Kidney (tissue), 14 donors: ENCODE measurements around the gene VWF. TPM values are rescaled to one million over a fixed set of nuclear protein-coding genes. Genes with fewer than 3 reads are reported as not detected.
"Not testable (repeated sequence)": the region's sequence is repeated elsewhere in the genome, so short reads cannot be mapped to it uniquely, and the experiment has no call there.

Experiments used
- DNase-seq, 5 donors: peaks; one replicate each; pipeline ENCODE4 v3.0.0-alpha.2; 2013 to 2020
- FAIRE-seq: peaks from 2 replicates; lab custom pipeline; 2012; peaks lifted over from hg19 to GRCh38; lab: Jason Lieb, UNC
- H3K27ac ChIP-seq, 2 donors: one replicate each; pipeline ENCODE4 v1.7.0; 2013; ENCODE audit warnings: low read depth in 2 of 2, low read length in 2 of 2, inconsistent platforms in 1 of 2
- H3K27me3 ChIP-seq: one replicate; pipeline ENCODE4 v1.7.1; 2013; ENCODE audit warnings: low read length, inconsistent platforms; ENCODE audit not compliant: control insufficient read depth, insufficient read depth
- H3K36me3 ChIP-seq, 3 donors: one replicate each; pipeline versions ENCODE4 v1.7.0 to v1.7.1; 2013; ENCODE audit warnings: low read length in 3 of 3, control low read depth in 1 of 3, inconsistent platforms in 1 of 3; ENCODE audit not compliant: insufficient read depth in 3 of 3, control insufficient read depth in 2 of 3
- H3K4me1 ChIP-seq, 3 donors: one replicate each; pipeline versions ENCODE4 v1.7.0 to v1.7.1; 2013; ENCODE audit warnings: low read length in 3 of 3, inconsistent platforms in 1 of 3, low read depth in 1 of 3; ENCODE audit not compliant: control insufficient read depth in 2 of 3, insufficient read depth in 2 of 3
- H3K4me3 ChIP-seq, 3 donors: one replicate each; pipeline versions ENCODE4 v1.7.0 to v1.8.1; 2013; ENCODE audit warnings: low read length in 3 of 3, control low read depth in 1 of 3, inconsistent platforms in 1 of 3
- H3K9ac ChIP-seq, 3 donors: one replicate each; pipeline versions ENCODE4 v1.7.0 to v1.7.1; 2013; ENCODE audit warnings: low read length in 3 of 3, control low read depth in 1 of 3, inconsistent platforms in 1 of 3
- H3K9me3 ChIP-seq, 3 donors: one replicate each; pipeline versions ENCODE4 v1.7.0 to v1.7.1; 2013; ENCODE audit warnings: low read length in 3 of 3, control low read depth in 1 of 3, inconsistent platforms in 1 of 3; ENCODE audit not compliant: control insufficient read depth in 2 of 3, insufficient read depth in 1 of 3
- CTCF ChIP-seq: IDR thresholded peaks from 3 replicates; pipeline ENCODE4 v1.5.1; 2012; ENCODE audit warnings: mild to moderate bottlenecking, moderate library complexity, borderline replicate concordance; ENCODE audit not compliant: insufficient read depth; ENCODE audit errors: extremely low read depth
- intact Hi-C: fragments of 100-400 bp; cut with DNase I; formaldehyde crosslinking; loops from one replicate; pipeline ENCODE4 v1.11.1; 2022
- polyA plus RNA-seq: library from polyadenylated mRNA; stranded (reverse); fragments of 350-450 nt; fragmentation: Illumina TruSeq; extraction: RNeasy Lipid Tissue Mini Kit (QIAGEN cat#74804); gene quantifications from one replicate; pipeline ENCODE4 v1.2.3, GENCODE V29; 2014; ENCODE audit warnings: low read depth, low replicate concordance; ENCODE audit not compliant: insufficient read depth
- total RNA-seq: library from RNA; stranded (reverse); fragmentation: NEBNext Ultra II Directional; extraction: Animal tissue kit (Norgen Biotek cat#: 25700); gene quantifications from one replicate; pipeline ENCODE4 v1.2.1, GENCODE V29; 2021
- donor health status: control.
- donor health status: control.
- donor health status: control.
- donor health status: control.
- donor health status: control.
- donor health status: DM: yes; HTN: yes; CAD: no.
- donor health status: Normal renal cell carcinoma (clear cell type).

Gene VWF
- total and polyA plus RNA-seq, 2 donors from 2014 or later, result 9.6 to 183 TPM

- Histone ChIP-seq H3K27me3 (no peaks in the 10 kb centered on the region), H3K4me3 (no peak overlapping the region), H3K4me1 (peaks cover 0 to 7% (median 3%) of the 10 kb centered on the region in 3 donors), H3K9ac (no peak overlapping the region), H3K36me3 (no peaks in the 10 kb centered on the region), H3K9me3 (no peaks in the 10 kb centered on the region), H3K27ac (no peak overlapping the region)
- DNase-seq, result peak in 1 of 5 donors; percentile 2
- intact Hi-C loops, result no loop called here
- no peak for TF ChIP-seq CTCF
- no peak for FAIRE-seq
Measured at GRCh38 chr12:6143303-6143675, 18.8 kb upstream of the VWF start.

GRCh38 chr12:6142368-6143302, 18.2 kb upstream of the VWF start:
- FAIRE-seq, H3K36me3 ChIP-seq, H3K9ac ChIP-seq, H3K27ac ChIP-seq, intact Hi-C loops, H3K9me3 ChIP-seq, H3K4me1 ChIP-seq, H3K4me3 ChIP-seq, H3K27me3 ChIP-seq: not testable (repeated sequence)
- DNase-seq, result peak in 1 of 5 donors; percentile 10

- FAIRE-seq, result not testable (repeated sequence)
Measured at GRCh38 chr12:6141731-6142367, 17.4 kb upstream of the VWF start.

GRCh38 chr12:6140651-6141447, 16.4 kb upstream of the VWF start:
- intact Hi-C loops, result no loop called here
- Histone ChIP-seq H3K27me3 (no peaks in the 10 kb centered on the region), H3K4me3 (no peak overlapping the region), H3K4me1 (peaks cover 0 to 7% (median 3%) of the 10 kb centered on the region in 3 donors), H3K9ac (no peak overlapping the region), H3K36me3 (no peaks in the 10 kb centered on the region), H3K27ac (peak overlapping the region; percentile 71 to 72), H3K9me3 (no peaks in the 10 kb centered on the region)
- DNase-seq (peak in 2 of 5 donors; percentile 35 to 86), FAIRE-seq (no peak)
- TF ChIP-seq CTCF, result no peak

More at GRCh38 chr12:6141731-6142367, 17.4 kb upstream of the VWF start:
- H3K4me3 ChIP-seq, intact Hi-C loops, H3K27me3 ChIP-seq, H3K9me3 ChIP-seq, H3K4me1 ChIP-seq, H3K36me3 ChIP-seq, H3K9ac ChIP-seq: not testable (repeated sequence)
- peak overlapping the region; percentile 65 to 71 for H3K27ac ChIP-seq
- DNase-seq, result peak in 1 of 5 donors; percentile 9
